H9 (cell line): ENCODE data around the gene NRG2. TPM values are rescaled to one million over a fixed set of nuclear protein-coding genes. Genes with fewer than 3 reads are reported as not detected.

Source experiments
- DNase-seq: peaks from one replicate; pipeline ENCODE4 v3.0.0-alpha.2; 2017
- H2AFZ ChIP-seq: one replicate; pipeline ENCODE4 v1.6.1; 2013; ENCODE audit warnings: mild to moderate bottlenecking, low read length, control low read depth, moderate library complexity
- H2AK5ac ChIP-seq: 2 replicates; pipeline ENCODE4 v1.6.1; 2013; ENCODE audit warnings: low read length, control low read depth, mixed read lengths; ENCODE audit not compliant: insufficient read length
- H2BK120ac ChIP-seq: one replicate; pipeline ENCODE4 v1.6.1; 2013; ENCODE audit warnings: low read depth, mild to moderate bottlenecking, low read length, control low read depth, inconsistent platforms; ENCODE audit not compliant: poor library complexity, severe bottlenecking
- H2BK12ac ChIP-seq: 2 replicates; pipeline ENCODE4 v1.6.1; 2013; ENCODE audit warnings: low read length, control low read depth, mixed read lengths, low read depth; ENCODE audit not compliant: insufficient read length
- H2BK15ac ChIP-seq: 2 replicates; pipeline ENCODE4 v1.6.1; 2013; ENCODE audit warnings: low read depth, low read length, control low read depth
- H2BK20ac ChIP-seq: one replicate; pipeline ENCODE4 v1.6.1; 2013; ENCODE audit warnings: low read depth, mild to moderate bottlenecking, low read length, control low read depth, inconsistent platforms; ENCODE audit not compliant: poor library complexity, severe bottlenecking
- H2BK5ac ChIP-seq: 2 replicates; pipeline ENCODE4 v1.6.1; 2013; ENCODE audit warnings: low read length, control low read depth, mixed read lengths; ENCODE audit not compliant: insufficient read length
- H3K14ac ChIP-seq: 2 replicates; pipeline ENCODE4 v1.6.1; 2013; ENCODE audit warnings: low read length, control low read depth; ENCODE audit not compliant: insufficient read depth
- H3K18ac ChIP-seq: 2 replicates; pipeline ENCODE4 v1.6.1; 2013; ENCODE audit warnings: low read depth, mild to moderate bottlenecking, mixed read lengths, low read length, control low read depth; ENCODE audit not compliant: insufficient read length
- H3K23ac ChIP-seq: 2 replicates; pipeline ENCODE4 v1.6.1; 2013; ENCODE audit warnings: low read length, control low read depth, mixed read lengths, low read depth; ENCODE audit not compliant: insufficient read length
- H3K23me2 ChIP-seq: 2 replicates; pipeline ENCODE4 v1.6.1; 2013; ENCODE audit warnings: low read depth, mild to moderate bottlenecking, mixed read lengths, low read length, control low read depth; ENCODE audit not compliant: insufficient read length, poor library complexity, severe bottlenecking
- H3K27ac ChIP-seq: 2 replicates; pipeline ENCODE4 v1.5.1; 2013; ENCODE audit warnings: low read length, control low read depth, mixed read lengths, low read depth; ENCODE audit not compliant: insufficient read length
- H3K27me3 ChIP-seq: 2 replicates; pipeline ENCODE4 v1.6.1; 2013; ENCODE audit warnings: low read length, control low read depth, inconsistent platforms; ENCODE audit not compliant: insufficient read depth
- H3K4ac ChIP-seq: 2 replicates; pipeline ENCODE4 v1.6.1; 2013; ENCODE audit warnings: low read depth, mild to moderate bottlenecking, control low read depth, inconsistent platforms, low read length, moderate library complexity
- H3K4me1 ChIP-seq: 2 replicates; pipeline ENCODE4 v1.6.1; 2013; ENCODE audit warnings: low read length, control low read depth, inconsistent platforms; ENCODE audit not compliant: insufficient read depth
- H3K4me2 ChIP-seq: 2 replicates; pipeline ENCODE4 v1.6.1; 2013; ENCODE audit warnings: low read length, control low read depth, mixed read lengths; ENCODE audit not compliant: insufficient read length, insufficient read depth
- H3K56ac ChIP-seq: 2 replicates; pipeline ENCODE4 v1.6.1; 2013; ENCODE audit warnings: low read depth, mild to moderate bottlenecking, mixed read lengths, low read length, control low read depth; ENCODE audit not compliant: insufficient read length
- H3K79me1 ChIP-seq: 2 replicates; pipeline ENCODE4 v1.6.1; 2013; ENCODE audit warnings: low read depth, mild to moderate bottlenecking, moderate library complexity, low read length, control low read depth, inconsistent platforms; ENCODE audit not compliant: insufficient read depth, poor library complexity, severe bottlenecking
- H3K79me2 ChIP-seq: 2 replicates; pipeline ENCODE4 v1.6.1; 2013; ENCODE audit warnings: low read length, control low read depth, inconsistent platforms; ENCODE audit not compliant: insufficient read depth
- H3K9ac ChIP-seq: 2 replicates; pipeline ENCODE4 v1.6.1; 2013; ENCODE audit warnings: low read length, control low read depth, mixed read lengths; ENCODE audit not compliant: insufficient read length; ENCODE audit errors: extremely low read depth
- H3K9me3 ChIP-seq: one replicate; pipeline ENCODE4 v1.6.1; 2013; ENCODE audit warnings: low read depth, low read length, inconsistent platforms; ENCODE audit not compliant: control insufficient read depth
- H3T11ph ChIP-seq: one replicate; pipeline ENCODE4 v1.6.1; 2013; ENCODE audit warnings: mild to moderate bottlenecking, low read length, control low read depth, inconsistent platforms
- H4K20me1 ChIP-seq: one replicate; pipeline ENCODE4 v1.6.1; 2013; ENCODE audit not compliant: control insufficient read depth, insufficient read length, insufficient read depth
- H4K5ac ChIP-seq: 2 replicates; pipeline ENCODE4 v1.6.1; 2013; ENCODE audit warnings: low read depth, mild to moderate bottlenecking, mixed read lengths, low read length, control low read depth; ENCODE audit not compliant: insufficient read length
- H4K8ac ChIP-seq: replicated peaks from 2 replicates; pipeline ENCODE4 v1.6.1; 2013; ENCODE audit warnings: low read length, control low read depth, mixed read lengths, low read depth; ENCODE audit not compliant: insufficient read length
- H4K91ac ChIP-seq: 2 replicates; pipeline ENCODE4 v1.6.1; 2013; ENCODE audit warnings: low read depth, mild to moderate bottlenecking, moderate library complexity, mixed read lengths, low read length, control low read depth; ENCODE audit not compliant: insufficient read length
- H3K27ac Mint-ChIP-seq, 3 experiments: 2 replicates in 2 of 3; 3 replicates in 1 of 3; pipeline ENCODE4 v1.8.0; 2020 to 2021; ENCODE audit warnings: mixed read lengths in 3 of 3, mild to moderate bottlenecking in 1 of 3, moderate library complexity in 1 of 3
- H3K27me3 Mint-ChIP-seq: 2 replicates; pipeline ENCODE4 v1.8.0; 2021; ENCODE audit warnings: low read depth, mild to moderate bottlenecking, moderate library complexity, mixed read lengths
- H3K36me3 Mint-ChIP-seq, 3 experiments: 2 replicates in 2 of 3; 3 replicates in 1 of 3; pipeline ENCODE4 v1.8.0; 2020 to 2021; ENCODE audit warnings: low read depth in 3 of 3, mixed read lengths in 3 of 3; ENCODE audit not compliant: insufficient read depth in 1 of 3
- H3K4me1 Mint-ChIP-seq, 2 experiments: 2 replicates each; pipeline ENCODE4 v1.8.0; 2020; ENCODE audit warnings: mixed read lengths in 2 of 2
- H3K4me3 Mint-ChIP-seq, 2 experiments: 2 replicates in 1 of 2; 3 replicates in 1 of 2; pipeline ENCODE4 v1.8.0; 2020 to 2021; ENCODE audit warnings: mild to moderate bottlenecking in 2 of 2, mixed read lengths in 2 of 2, moderate library complexity in 1 of 2
- H3K9me3 Mint-ChIP-seq, 2 experiments: 2 replicates in 1 of 2; 3 replicates in 1 of 2; pipeline ENCODE4 v1.8.0; 2020; ENCODE audit warnings: mild to moderate bottlenecking in 2 of 2, mixed read lengths in 2 of 2, moderate library complexity in 1 of 2
- CTCF ChIP-seq: fragments of 200-600 bp; sonication (generic); conservative IDR thresholded peaks from 3 replicates; pipeline ENCODE4 v1.8.0; 2021; ENCODE audit warnings: antibody characterized with exemption, mild to moderate bottlenecking
- WGBS: extraction: QIAGEN DNeasy Blood & Tissue Kit; methylation state at CpG from one replicate; pipeline ENCODE4 v1.1.7; 2013; ENCODE audit warnings: missing lambda C conversion rate, low lambda C conversion rate, mixed read lengths; ENCODE audit not compliant: insufficient read length; ENCODE audit errors: extremely low coverage; 5-methylcytosine and 5-hydroxymethylcytosine counted together
- total RNA-seq: library from RNA; stranded (reverse); gene quantifications from 2 replicates; pipeline ENCODE4 v1.2.1, GENCODE V29; 2021

Gene NRG2
- total RNA-seq, 1 experiment from 2014 or later, result not detected

GRCh38 chr5:139924294-139925215 lies 118.5 kb downstream of the NRG2 start:
- Histone ChIP-seq H3K18ac (no peak overlapping the region), H4K5ac (no peak overlapping the region), H3K27ac (no peak overlapping the region), H4K8ac (no peak overlapping the region), H2AK5ac (no peak overlapping the region), H3K23ac (no peak overlapping the region), H3K4me2 (no peak overlapping the region), H2BK5ac (no peak overlapping the region), H3K4ac (no peak overlapping the region), H4K91ac (no peak overlapping the region), H3T11ph (no peak overlapping the region), H4K20me1 (no peaks in the 10 kb centered on the region), H3K9ac (no peak overlapping the region), H3K79me1 (no peaks in the 10 kb centered on the region), H3K56ac (no peak overlapping the region), H2BK15ac (no peak overlapping the region), H3K27me3 (no peaks in the 10 kb centered on the region; the same call in 1 of the 2 replicates), H2BK120ac (no peak overlapping the region), H3K79me2 (no peaks in the 10 kb centered on the region), H2BK20ac (no peak overlapping the region), H3K14ac (no peak overlapping the region), H3K9me3 (no peaks in the 10 kb centered on the region), H2BK12ac (no peak overlapping the region), H2AFZ (no peak overlapping the region), H3K4me1 (no peaks in the 10 kb centered on the region), H3K23me2 (no peaks in the 10 kb centered on the region)
- DNase-seq, result no peak
- no peak for TF ChIP-seq CTCF
- WGBS, result no CpG with 5 or more reads among the region's 12 CpGs
- Mint-ChIP-seq H3K9me3 (no peaks in the 10 kb centered on the region), H3K27ac (no peak overlapping the region), H3K27me3 (peaks cover 39% of the 10 kb centered on the region), H3K4me3 (no peak overlapping the region), H3K4me1 (peaks cover 0 to 6% of the 10 kb centered on the region in 2 experiments; a peak in 1 of 4 replicates), H3K36me3 (no peaks in the 10 kb centered on the region)
